Erythroblast (primary cell): ENCODE results near the gene C1orf116.

Experiments
- DNase-seq, 2 experiments: peaks; one replicate each; lab custom pipeline; 2025; lab: John Stamatoyannopoulos, UW
- GATA1 ChIP-seq: IDR thresholded peaks from 2 replicates; pipeline ENCODE4 v1.6.1; 2011; ENCODE audit warnings: low read depth, mild to moderate bottlenecking, control low read depth, low read length, moderate library complexity
- POLR2A ChIP-seq: IDR thresholded peaks from 2 replicates; pipeline ENCODE4 v1.6.1; 2011; ENCODE audit warnings: mild to moderate bottlenecking, low read length

C1orf116 gene

GRCh38 chr1:206992790-206993189 is 39.8 kb downstream of the C1orf116 start:
- TF ChIP-seq POLR2A (no peak), GATA1 (no peak)
- no peak for DNase-seq

DNA sequence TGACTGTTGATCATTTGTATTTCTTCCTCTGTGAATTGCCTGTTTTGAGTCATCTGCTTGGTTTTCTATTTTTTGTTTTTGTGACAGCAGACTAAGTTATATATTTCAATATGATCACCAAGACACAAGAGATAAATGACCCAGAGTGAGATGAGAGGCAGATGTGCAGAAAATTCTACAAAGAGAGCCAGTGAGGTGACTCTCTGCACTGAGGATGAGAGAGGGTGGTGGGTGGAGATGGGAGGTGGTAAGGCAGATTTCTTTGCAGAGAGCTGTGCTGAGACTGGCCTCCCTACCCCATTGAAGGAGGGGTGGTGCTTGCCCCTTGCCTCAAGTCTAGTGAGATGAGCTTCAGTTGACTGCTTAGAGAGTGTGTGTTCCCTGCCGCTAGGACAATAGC is 44.7 kb downstream of the C1orf116 start:
- TF ChIP-seq POLR2A (no peak), GATA1 (no peak)
- no peak for DNase-seq

DNA sequence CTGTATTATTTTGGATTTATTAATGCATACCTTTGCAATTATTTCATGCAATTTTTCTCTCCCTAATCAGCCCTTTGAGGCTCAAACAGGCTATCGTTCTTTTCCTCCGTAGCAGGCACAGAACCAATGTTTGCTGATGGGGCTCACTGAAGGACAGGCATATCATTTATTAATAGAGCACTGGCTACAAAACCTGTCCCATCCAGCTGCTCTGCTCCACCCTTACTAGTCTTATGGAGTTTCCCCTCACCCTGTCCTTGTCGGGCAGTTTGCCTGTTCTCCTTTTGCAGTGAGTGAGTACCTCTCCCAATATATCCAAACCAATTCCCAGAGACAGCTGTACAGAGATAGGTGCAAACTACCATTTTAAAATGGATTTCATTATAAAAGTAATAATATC is 45.7 kb downstream of the C1orf116 start:
- DNase-seq = no peak
- TF ChIP-seq POLR2A (no peak), GATA1 (no peak)

- no peak for DNase-seq
Observed at GRCh38 chr1:206986402-206986801, 46.2 kb downstream of the C1orf116 start.

DNA sequence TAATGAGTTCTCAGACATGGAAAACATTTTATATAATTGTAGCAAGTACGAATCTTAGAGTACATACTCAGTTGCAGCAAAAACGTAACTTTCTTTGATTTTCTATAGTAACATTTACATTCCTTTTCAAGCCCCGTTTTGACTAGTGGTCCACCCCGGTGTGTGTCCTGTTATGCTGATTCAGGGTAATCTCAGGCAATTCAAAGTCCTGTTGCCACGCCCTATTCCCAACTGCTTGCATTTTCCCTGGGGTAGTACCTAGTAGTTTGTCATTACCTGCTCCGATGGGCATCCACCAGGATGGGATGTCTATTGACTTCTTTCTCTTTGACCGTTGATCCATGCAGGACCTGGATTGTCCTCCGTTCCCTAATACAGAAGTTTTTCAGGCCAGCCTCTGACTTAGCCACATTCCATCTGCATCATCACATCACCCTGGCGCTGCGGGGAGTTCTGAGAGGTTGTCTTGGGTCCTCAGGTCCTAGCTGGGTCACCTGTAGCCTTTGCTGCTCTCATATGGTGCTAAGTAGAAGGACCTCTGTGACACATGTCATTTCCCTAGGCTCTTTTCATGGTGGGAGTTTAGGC is 47.3 kb downstream of the C1orf116 start:
- no peak for TF ChIP-seq POLR2A
- TF ChIP-seq GATA1 = no peak

More at GRCh38 chr1:206986402-206986801, 46.2 kb downstream of the C1orf116 start:
- no peak for TF ChIP-seq POLR2A

GRCh38 chr1:206982216-206982615 is 50.3 kb downstream of the C1orf116 start:
- DNase-seq = peak; percentile 66 to 79
- no peak for TF ChIP-seq GATA1
- TF ChIP-seq POLR2A = no peak

More for the DNA sequence above, 47.3 kb downstream of the C1orf116 start:
- no peak for DNase-seq

- no peak for TF ChIP-seq GATA1
- TF ChIP-seq POLR2A = no peak
Observed at GRCh38 chr1:206979379-206980043, 53.0 kb downstream of the C1orf116 start.

DNA sequence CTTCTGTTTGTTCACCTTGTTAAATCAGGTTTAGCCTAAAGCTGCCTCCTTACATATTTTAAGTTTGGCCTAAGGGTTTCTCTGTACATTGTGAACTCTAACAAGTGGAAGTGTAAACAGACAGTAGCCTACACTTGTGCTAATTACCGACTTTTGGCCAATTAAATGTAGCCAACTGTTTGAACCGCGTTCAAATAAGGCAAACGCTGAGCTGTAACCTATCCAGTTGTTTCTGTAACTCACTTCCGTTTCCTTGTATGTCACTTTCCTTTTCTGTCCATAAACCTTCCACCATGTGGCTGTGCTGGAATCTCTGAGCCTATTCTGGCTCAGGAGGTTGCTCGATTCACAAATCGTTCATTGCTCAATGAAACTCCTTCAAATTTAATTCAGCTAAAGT is 54.3 kb downstream of the C1orf116 start:
- TF ChIP-seq POLR2A = no peak
- TF ChIP-seq GATA1 = no peak
- no peak for DNase-seq

More at GRCh38 chr1:206979379-206980043, 53.0 kb downstream of the C1orf116 start:
- DNase-seq = peak in 1 of 2 experiments; percentile 14

- TF ChIP-seq POLR2A (no peak), GATA1 (no peak)
- DNase-seq = peak in 1 of 2 experiments; percentile 6
Observed at GRCh38 chr1:206975306-206975705, 57.2 kb downstream of the C1orf116 start.

GRCh38 chr1:206974140-206974539 is 58.4 kb downstream of the C1orf116 start:
- DNase-seq = no peak
- no peak for TF ChIP-seq GATA1
- no peak for TF ChIP-seq POLR2A

- no peak for DNase-seq
- TF ChIP-seq POLR2A (no peak), GATA1 (no peak)
Observed at GRCh38 chr1:206972728-206973127, 59.8 kb downstream of the C1orf116 start.

DNA sequence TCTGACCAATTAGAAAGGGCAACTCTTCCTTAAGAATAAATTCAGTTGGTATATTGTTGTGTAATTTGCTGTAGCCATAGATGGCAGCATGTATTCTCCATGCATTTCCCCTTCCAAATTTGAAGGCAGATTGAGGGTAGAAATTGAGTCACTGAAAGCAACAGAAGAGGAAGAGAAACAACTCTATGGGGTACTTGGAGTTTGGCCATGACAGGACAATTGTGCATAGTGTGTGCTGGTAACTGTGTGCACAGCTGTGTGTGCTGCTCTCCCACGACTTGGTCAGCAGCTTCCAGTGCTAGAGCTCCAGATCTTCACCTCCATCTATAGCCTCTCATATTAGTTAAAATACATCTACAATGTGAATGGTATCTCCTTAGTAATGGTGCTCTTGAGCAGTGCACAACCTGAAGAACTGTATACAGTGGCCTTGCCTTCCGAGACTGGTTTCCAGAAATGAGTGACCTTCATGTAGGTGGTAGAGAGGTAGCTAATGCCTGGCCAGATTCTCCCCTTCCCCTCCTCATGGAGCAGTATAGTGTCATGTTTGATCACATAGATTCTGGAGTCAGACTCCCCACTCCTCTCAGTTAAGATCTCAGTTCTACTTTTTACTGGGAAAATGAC is 61.4 kb downstream of the C1orf116 start:
- no peak for DNase-seq
- no peak for TF ChIP-seq GATA1
- no peak for TF ChIP-seq POLR2A

GRCh38 chr1:206970446-206970845 is 62.1 kb downstream of the C1orf116 start, which contains the start of gene FCAMR:
TSS of gene FCAMR (minus strand) at chr1:206970460. CDS start at chr1:206970125, 335 bp downstream.
- TF ChIP-seq GATA1 = no peak
- DNase-seq = no peak

- DNase-seq = no peak
- TF ChIP-seq GATA1 (no peak), POLR2A (no peak)
Observed at GRCh38 chr1:206969090-206969489, 63.5 kb downstream of the C1orf116 start.
